Mucosa of descending colon (tissue), 3 donors: ENCODE measurements around the gene HNRNPA1. TPM values are rescaled to one million over a fixed set of nuclear protein-coding genes. Genes with fewer than 3 reads are reported as not detected.

Experiments used
- ATAC-seq: fragments of 200-7000 bp; cut with Tn5 transposase; one replicate; pipeline ENCODE4 v1.9.1; 2020; ENCODE audit warnings: mild to moderate bottlenecking, moderate library complexity
- DNase-seq, 3 donors: peaks; one replicate each; pipeline ENCODE4 v3.0.0-alpha.2; 2020
- H3K36me3 ChIP-seq: fragments of 200-600 bp; one replicate; pipeline ENCODE4 v1.8.0; 2021; ENCODE audit warnings: low read depth, mild to moderate bottlenecking
- H3K4me1 ChIP-seq: fragments of 200-600 bp; one replicate; pipeline ENCODE4 v1.8.0; 2021; ENCODE audit warnings: low read depth, mild to moderate bottlenecking
- H3K4me3 ChIP-seq: fragments of 200-600 bp; one replicate; pipeline ENCODE4 v1.8.0; 2021; ENCODE audit warnings: mild to moderate bottlenecking
- H3K9me3 ChIP-seq: fragments of 200-600 bp; one replicate; pipeline ENCODE4 v1.8.0; 2021; ENCODE audit warnings: mild to moderate bottlenecking
- CTCF ChIP-seq: fragments of 200-600 bp; IDR thresholded peaks from one replicate; pipeline ENCODE4 v1.8.0; 2022; ENCODE audit warnings: antibody characterized with exemption, mild to moderate bottlenecking
- intact Hi-C, 2 donors: fragments of 100-400 bp; cut with DNase I in 1 of 2; cut with micrococcal nuclease in 1 of 2; formaldehyde crosslinking; loops; one replicate each; pipeline versions ENCODE4 v1.11.0 to v1.11.1; 2022; cut with DNase I, micrococcal nuclease
- total RNA-seq, 3 donors: library from RNA; stranded (reverse); fragmentation: NEBNext Ultra II Directional in 2 of 3; extraction: Animal tissue kit (Norgen Biotek cat#: 25700) in 2 of 3; gene quantifications; one replicate each; pipeline versions ENCODE4 v1.2.1 to v1.2.4, GENCODE V29; 2021 to 2023
- donor health status: DM: no; HTN: no; CAD: no; lungs with moderate emphysema.
- donor health status: DM: no; HTN: no; CAD: no.
- donor health status: DM: no; HTN: yes; CAD: no.

Gene HNRNPA1
- total RNA-seq, 3 donors from 2014 or later = 580 to 894 (median 610) TPM

- Histone ChIP-seq H3K9me3 (no peaks in the 10 kb centered on the region), H3K4me3 (no peak overlapping the region), H3K4me1 (no peaks in the 10 kb centered on the region), H3K36me3 (no peaks in the 10 kb centered on the region)
- TF ChIP-seq CTCF = no peak
- DNase-seq (no peak), ATAC-seq (no peak)
- intact Hi-C loops = no loop called here
These were observed 39.4 kb upstream of the HNRNPA1 start for GRCh38 chr12:54240971-54241588.

GRCh38 chr12:54246011-54246641 lies 34.4 kb upstream of the HNRNPA1 start:
- Histone ChIP-seq H3K36me3 (no peaks in the 10 kb centered on the region), H3K9me3 (no peaks in the 10 kb centered on the region), H3K4me3 (no peak overlapping the region), H3K4me1 (no peaks in the 10 kb centered on the region)
- TF ChIP-seq CTCF = no peak
- DNase-seq (no peak), ATAC-seq (no peak)
- intact Hi-C loops = no loop called here

GRCh38 chr12:54249489-54249888 lies 31.0 kb upstream of the HNRNPA1 start:
- ATAC-seq (no peak), DNase-seq (no peak)
- TF ChIP-seq CTCF = no peak
- intact Hi-C loops = no loop called here
- Histone ChIP-seq H3K9me3 (no peaks in the 10 kb centered on the region), H3K4me3 (no peak overlapping the region), H3K36me3 (no peaks in the 10 kb centered on the region), H3K4me1 (no peaks in the 10 kb centered on the region)

- intact Hi-C loops = no loop called here
- Histone ChIP-seq H3K9me3 (no peaks in the 10 kb centered on the region), H3K36me3 (peaks cover under 1% of the 10 kb centered on the region), H3K4me1 (no peaks in the 10 kb centered on the region), H3K4me3 (no peak overlapping the region)
- no peak for TF ChIP-seq CTCF
- ATAC-seq = peak; percentile 49
- peak in 1 of 3 donors; percentile 40 for DNase-seq
These were observed 28.8 kb upstream of the HNRNPA1 start for GRCh38 chr12:54251667-54252284.

GRCh38 chr12:54253240-54253639 lies 27.3 kb upstream of the HNRNPA1 start:
- no peaks in the 10 kb centered on the region for H3K9me3 ChIP-seq
- H3K4me1 ChIP-seq = no peaks in the 10 kb centered on the region
- H3K4me3 ChIP-seq = no peak overlapping the region
- no peak for TF ChIP-seq CTCF
- DNase-seq (no peak), ATAC-seq (peak; percentile 28)
- intact Hi-C loops = no loop called here
- peaks cover 4% of the 10 kb centered on the region for H3K36me3 ChIP-seq
